ENCODE data around the gene CA10.

Gene CA10

GRCh38 chr17:51765282-51766135 is 393.0 kb downstream of the CA10 start:
- DNase-seq (ENCODE audit: low spot score), result no peak

GRCh38 chr17:51764387-51764971 is 394.0 kb downstream of the CA10 start:
- peak; percentile 88 for DNase-seq (ENCODE audit: low spot score)

- DNase-seq (ENCODE audit: low spot score), result no peak
Measured at GRCh38 chr17:51763058-51763457, 395.5 kb downstream of the CA10 start.

- peak; percentile 33 for DNase-seq (ENCODE audit: low spot score)
Measured at GRCh38 chr17:51761105-51761504, 397.4 kb downstream of the CA10 start.

DNA sequence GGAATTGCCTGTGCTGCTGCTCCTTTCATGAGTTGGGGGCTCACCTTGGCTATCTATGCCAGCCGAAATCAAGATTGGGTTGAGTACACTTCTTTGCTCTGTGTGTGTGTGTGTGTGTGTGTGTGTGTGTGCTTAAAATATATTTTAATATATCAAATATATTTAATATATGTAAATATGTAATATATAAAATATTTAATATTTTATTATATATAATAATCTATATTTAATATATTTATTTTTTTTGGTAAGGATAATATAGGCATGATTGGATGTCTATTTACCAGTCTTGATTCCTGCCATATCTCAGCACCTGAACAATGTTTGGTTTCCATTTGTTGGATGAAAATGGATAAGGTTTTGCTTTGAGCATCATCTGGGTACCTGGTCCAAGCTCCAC is 399.3 kb downstream of the CA10 start:
- DNase-seq (ENCODE audit: low spot score), result no peak

DNA sequence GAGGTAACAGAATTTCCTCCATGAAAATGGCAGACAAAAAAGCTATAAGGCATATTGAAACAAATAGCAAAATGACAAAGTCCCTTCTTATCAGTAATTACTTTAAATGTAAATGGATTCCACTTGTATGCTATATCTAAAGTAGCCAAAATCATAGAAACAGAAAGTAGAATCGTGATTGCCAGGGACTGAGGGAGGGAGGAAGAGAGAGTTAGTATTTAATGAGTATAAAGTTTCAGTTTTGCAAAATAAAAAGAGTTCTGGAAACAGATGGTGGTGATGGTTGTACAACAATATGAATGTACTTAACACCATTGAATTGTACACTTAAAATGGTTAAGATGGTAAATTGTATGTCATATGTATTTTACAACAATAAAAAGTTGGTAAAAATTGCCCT is 407.4 kb downstream of the CA10 start:
- no peak for DNase-seq (ENCODE audit: low spot score)

GRCh38 chr17:51748749-51749604 is 409.5 kb downstream of the CA10 start:
- no peak for DNase-seq (ENCODE audit: low spot score)

DNA sequence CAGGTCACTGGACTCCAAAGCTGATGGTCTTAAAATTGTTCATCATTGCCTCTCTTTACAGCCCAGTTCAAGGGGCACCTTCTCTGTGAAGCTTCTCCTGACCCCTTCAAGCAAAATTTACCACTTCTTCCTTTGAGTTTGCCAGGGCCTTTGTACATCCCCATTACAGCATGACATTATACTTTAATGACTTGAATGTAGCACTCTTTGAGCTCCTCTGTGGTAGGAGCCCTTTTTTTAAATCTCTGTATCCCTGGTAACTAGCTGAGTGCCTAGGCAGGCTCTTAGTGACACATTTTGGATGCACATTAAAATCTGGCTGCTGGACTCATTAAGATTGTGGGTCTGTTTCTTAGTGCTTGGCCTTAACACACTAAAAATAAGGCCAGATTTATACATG is 412.1 kb downstream of the CA10 start:
- DNase-seq (ENCODE audit: low spot score), result no peak

DNA sequence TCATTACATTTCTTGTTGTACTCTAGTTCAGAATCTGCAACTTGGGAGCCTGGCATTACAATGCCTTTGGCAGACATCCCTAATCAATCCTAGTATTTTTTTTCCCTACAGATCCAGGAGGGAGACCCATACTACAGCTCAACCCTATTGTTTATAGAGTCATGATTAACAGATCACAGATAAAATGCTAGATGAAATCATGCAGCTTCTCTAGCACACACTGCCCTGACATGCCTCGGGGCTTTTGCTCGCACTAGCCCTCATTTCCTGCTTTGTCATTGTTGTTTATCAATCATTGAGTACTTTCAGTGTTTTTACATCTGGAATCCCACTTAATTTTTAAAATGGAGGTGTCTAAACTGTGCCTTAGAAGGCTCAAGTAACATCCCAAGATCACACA is 412.5 kb downstream of the CA10 start:
- DNase-seq (ENCODE audit: low spot score), result no peak

DNA sequence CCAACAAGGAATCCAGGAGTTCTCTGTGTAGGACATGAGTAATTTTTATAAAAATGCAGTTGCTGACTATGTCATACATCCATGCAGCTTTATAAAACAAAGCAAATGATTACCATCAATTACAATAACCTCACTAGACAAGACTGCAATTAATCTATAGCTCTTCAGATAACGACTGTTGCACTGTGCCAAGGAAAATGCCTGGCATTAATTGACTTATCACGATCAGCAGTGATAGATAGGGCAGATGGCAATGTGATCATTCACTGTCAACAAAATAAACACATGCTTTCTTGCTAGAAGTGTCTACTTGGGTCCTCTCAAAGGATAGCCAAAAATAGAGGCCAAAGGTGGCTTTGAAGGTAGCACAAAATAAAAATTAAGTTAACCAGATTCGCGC is 415.0 kb downstream of the CA10 start:
- no peak for DNase-seq (ENCODE audit: low spot score)

DNA sequence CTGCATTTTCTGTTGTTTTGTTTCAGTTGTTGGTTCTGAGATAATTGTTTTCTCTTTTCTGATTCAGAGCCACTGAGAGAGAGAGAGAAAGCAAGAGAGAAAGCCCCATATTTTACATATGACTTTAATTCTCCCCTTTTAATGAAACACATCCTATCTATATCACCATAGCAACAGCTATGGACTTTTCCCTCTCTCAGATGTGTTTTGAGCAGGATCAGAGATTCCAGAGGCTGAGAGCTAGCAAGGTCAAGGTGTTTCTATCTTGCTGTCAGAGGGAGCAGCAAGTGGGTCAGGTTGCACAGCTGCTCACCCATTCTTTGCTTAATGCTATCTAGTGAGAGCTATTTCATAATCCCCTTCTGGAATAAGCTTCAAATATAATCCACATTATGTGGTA is 415.9 kb downstream of the CA10 start:
- DNase-seq (ENCODE audit: low spot score), result no peak

- no peak for DNase-seq (ENCODE audit: low spot score)
Measured at GRCh38 chr17:51741458-51741857, 417.1 kb downstream of the CA10 start.

GRCh38 chr17:51740531-51740930 is 418.0 kb downstream of the CA10 start:
- no peak for DNase-seq (ENCODE audit: low spot score)

DNA sequence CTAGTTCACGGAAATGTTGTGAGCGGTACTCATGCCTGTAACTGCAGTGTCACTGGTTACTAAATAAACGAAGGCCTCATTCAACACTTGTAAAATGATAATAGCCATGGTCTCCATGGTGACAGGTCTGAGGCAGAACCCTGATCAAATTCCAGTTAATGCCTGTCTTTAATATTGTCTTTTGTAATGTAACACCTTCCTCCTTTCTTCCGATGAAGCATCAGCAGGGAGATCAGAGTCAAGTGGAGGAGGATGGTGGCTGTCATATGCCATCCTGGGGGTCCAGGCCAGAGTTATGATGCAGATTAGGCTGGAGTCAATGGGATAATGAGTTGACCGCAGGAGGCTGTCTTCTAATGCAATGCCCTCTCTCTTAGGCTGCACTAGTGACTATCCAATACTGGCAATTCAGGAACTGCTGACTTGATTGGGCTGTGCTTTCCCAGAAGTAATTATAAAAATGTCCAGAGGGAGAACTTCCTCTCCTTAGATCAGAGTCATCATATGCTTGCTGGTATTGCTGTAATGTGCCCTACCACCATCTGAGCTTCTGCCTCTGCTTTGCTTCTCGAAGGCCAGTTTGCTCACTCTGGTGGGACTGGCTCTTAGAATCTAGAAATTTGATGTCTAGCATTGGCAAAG is 419.1 kb downstream of the CA10 start:
- no peak for DNase-seq (ENCODE audit: low spot score)

DNA sequence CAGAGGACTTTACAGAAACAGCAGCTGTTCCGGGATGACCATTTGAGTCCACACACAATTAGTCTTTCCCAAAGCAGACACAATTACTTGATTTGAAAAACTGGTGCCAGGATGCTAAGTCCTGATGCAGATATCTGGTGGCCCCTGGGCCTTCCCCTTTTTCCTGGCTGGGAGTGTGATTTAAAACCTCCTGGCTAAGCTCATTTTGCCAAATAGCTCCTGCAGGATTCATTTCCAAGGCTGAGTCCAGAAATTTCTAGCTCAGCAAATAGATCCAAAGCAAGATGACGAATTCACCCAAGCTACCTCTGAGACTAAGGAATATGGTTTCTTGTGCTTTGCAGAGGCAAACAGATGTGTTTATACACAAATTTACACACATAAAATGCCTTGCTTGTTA is 422.2 kb downstream of the CA10 start:
- no peak for DNase-seq (ENCODE audit: low spot score)

- no peak for DNase-seq (ENCODE audit: low spot score)
Measured at GRCh38 chr17:51734976-51735375, 423.5 kb downstream of the CA10 start.

GRCh38 chr17:51734462-51734861 is 424.1 kb downstream of the CA10 start:
- DNase-seq (ENCODE audit: low spot score), result no peak

GRCh38 chr17:51733166-51733565 is 425.3 kb downstream of the CA10 start:
- DNase-seq (ENCODE audit: low spot score), result no peak

GRCh38 chr17:51731941-51732722 is 426.4 kb downstream of the CA10 start:
- no peak for DNase-seq (ENCODE audit: low spot score)

GRCh38 chr17:51730303-51731050 is 428.0 kb downstream of the CA10 start:
- DNase-seq (ENCODE audit: low spot score), result no peak

DNA sequence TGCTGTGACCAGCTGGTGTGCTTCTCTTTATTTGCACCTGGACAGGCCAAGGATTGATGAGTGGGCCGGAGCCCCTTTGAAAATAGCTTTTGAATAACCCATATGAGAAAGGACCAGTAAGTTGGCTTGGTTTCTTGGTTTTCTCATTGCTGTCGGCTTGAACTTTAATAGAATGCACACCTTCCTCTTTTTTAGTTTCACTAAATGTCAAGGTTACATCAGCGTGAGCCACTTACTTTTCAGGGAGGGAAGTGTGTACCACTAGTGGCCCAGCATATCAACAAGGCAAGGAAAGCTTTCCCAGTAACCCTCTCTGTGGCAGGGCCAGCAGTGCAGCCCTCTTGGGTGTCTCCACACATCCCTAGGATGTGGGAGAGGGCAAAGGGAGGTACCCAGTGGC is 433.3 kb downstream of the CA10 start:
- DNase-seq (ENCODE audit: low spot score), result no peak

Measured in Ammon's horn (tissue), 1 donor.